ENCODE results near the gene TMEM59. TPM values are rescaled to one million over a fixed set of nuclear protein-coding genes. Genes with fewer than 3 reads are reported as not detected.

The TMEM59 gene
- total RNA-seq (2022; extraction: Qiagen RNA extraction), result 114 to 130 TPM (median 117 TPM) in 5 replicates

GRCh38 chr1:54052934-54053744, at the start of gene TMEM59, which contains the start of gene TCEANC2:
TMEM59 (minus strand) TSS chr1:54053204; CDS start chr1:54053188, 16 bp downstream.
TCEANC2 (plus strand) TSS chr1:54053608; CDS start chr1:54054423, 815 bp downstream.

GRCh38 chr1:54017979-54018378, 35.0 kb downstream of the TMEM59 start, which contains the start of gene LDLRAD1:
LDLRAD1 (minus strand) TSS chr1:54018186; CDS start chr1:54018112, 74 bp downstream.

Other genes starting within 250 kb of the TMEM59 start
- 21.8 to 27.5 TPM (median 23.0 TPM) in 5 replicates for gene NDC1, start 214.9 kb downstream of the TMEM59 start, total RNA-seq (2022; extraction: Qiagen RNA extraction)
- gene YIPF1, start 163.4 kb downstream of the TMEM59 start, total RNA-seq (2022; extraction: Qiagen RNA extraction), result 12.7 to 15.0 TPM (median 13.0 TPM) in 5 replicates
- not detected in 5 replicates for gene DIO1, start 159.0 kb downstream of the TMEM59 start, total RNA-seq (2022; extraction: Qiagen RNA extraction)
- 28.5 to 30.4 TPM (median 30.1 TPM) in 5 replicates for gene IFT25, start 107.5 kb downstream of the TMEM59 start, total RNA-seq (2022; extraction: Qiagen RNA extraction)
- 25.9 to 30.0 TPM (median 29.6 TPM) in 5 replicates for gene LRRC42, start 106.9 kb downstream of the TMEM59 start, total RNA-seq (2022; extraction: Qiagen RNA extraction)
- not detected in 5 replicates for gene LDLRAD1, start 35.0 kb downstream of the TMEM59 start, total RNA-seq (2022; extraction: Qiagen RNA extraction)
- gene TCEANC2, start 404 bp upstream of the TMEM59 start, total RNA-seq (2022; extraction: Qiagen RNA extraction), result 2.1 to 2.9 TPM (median 2.6 TPM) in 5 replicates
- gene CDCP2, start 99.8 kb upstream of the TMEM59 start, total RNA-seq (2022; extraction: Qiagen RNA extraction), result not detected in 5 replicates
- gene CYB5RL, start 146.8 kb upstream of the TMEM59 start, total RNA-seq (2022; extraction: Qiagen RNA extraction), result 2.7 to 3.6 TPM (median 3.1 TPM) in 5 replicates
- 89.9 to 97.4 TPM (median 92.3 TPM) in 5 replicates for gene MRPL37, start 147.0 kb upstream of the TMEM59 start, total RNA-seq (2022; extraction: Qiagen RNA extraction)

All from A549 treated with Hydrocortisone at 1 μM for 4 hours (cell line).